Stimulated activated naive CD8-positive, alpha-beta T cell treated with anti-CD3 and anti-CD28 coated beads, Interleukin-15, Interleukin-2, amounts not matched to agents 100 ng/mL and 50 ng/mL, for 24 hours (primary cell): ENCODE results near the gene NTRK2.

ENCODE experiments used
- H3K27ac Mint-ChIP-seq: one replicate; pipeline ENCODE4 v1.8.0; 2021; ENCODE audit warnings: mild to moderate bottlenecking, mixed read lengths
- H3K27me3 Mint-ChIP-seq: one replicate; pipeline ENCODE4 v1.8.0; 2021; ENCODE audit warnings: mixed read lengths
- H3K36me3 Mint-ChIP-seq: one replicate; pipeline ENCODE4 v1.8.0; 2021; ENCODE audit warnings: low read depth, mixed read lengths
- H3K4me1 Mint-ChIP-seq: one replicate; pipeline ENCODE4 v1.8.0; 2021; ENCODE audit warnings: low read depth, mixed read lengths
- H3K4me3 Mint-ChIP-seq: one replicate; pipeline ENCODE4 v1.8.0; 2021; ENCODE audit warnings: mild to moderate bottlenecking, mixed read lengths
- H3K9me3 Mint-ChIP-seq: one replicate; pipeline ENCODE4 v1.8.0; 2021; ENCODE audit warnings: mixed read lengths

The NTRK2 gene

GRCh38 chr9:84796404-84796803 lies 126.9 kb downstream of the NTRK2 start:
- no peak overlapping the region for H3K27ac Mint-ChIP-seq
- H3K4me1 Mint-ChIP-seq, result no peaks in the 10 kb centered on the region
- H3K9me3 Mint-ChIP-seq, result no peaks in the 10 kb centered on the region
- H3K36me3 Mint-ChIP-seq, result no peaks in the 10 kb centered on the region
- no peaks in the 10 kb centered on the region for H3K27me3 Mint-ChIP-seq
- no peak overlapping the region for H3K4me3 Mint-ChIP-seq

GRCh38 chr9:84799251-84799650 lies 129.7 kb downstream of the NTRK2 start:
- no peaks in the 10 kb centered on the region for H3K9me3 Mint-ChIP-seq
- no peaks in the 10 kb centered on the region for H3K36me3 Mint-ChIP-seq
- H3K4me1 Mint-ChIP-seq, result no peaks in the 10 kb centered on the region
- no peaks in the 10 kb centered on the region for H3K27me3 Mint-ChIP-seq
- no peak overlapping the region for H3K27ac Mint-ChIP-seq
- no peak overlapping the region for H3K4me3 Mint-ChIP-seq

GRCh38 chr9:84804951-84805694 lies 135.6 kb downstream of the NTRK2 start:
- no peak overlapping the region for H3K4me3 Mint-ChIP-seq
- no peak overlapping the region for H3K27ac Mint-ChIP-seq
- H3K9me3 Mint-ChIP-seq, result no peaks in the 10 kb centered on the region
- no peaks in the 10 kb centered on the region for H3K27me3 Mint-ChIP-seq
- H3K4me1 Mint-ChIP-seq, result no peaks in the 10 kb centered on the region
- H3K36me3 Mint-ChIP-seq, result no peaks in the 10 kb centered on the region

- no peaks in the 10 kb centered on the region for H3K27me3 Mint-ChIP-seq
- no peaks in the 10 kb centered on the region for H3K4me1 Mint-ChIP-seq
- no peaks in the 10 kb centered on the region for H3K9me3 Mint-ChIP-seq
- no peak overlapping the region for H3K4me3 Mint-ChIP-seq
- no peak overlapping the region for H3K27ac Mint-ChIP-seq
- H3K36me3 Mint-ChIP-seq, result no peaks in the 10 kb centered on the region
Observed at GRCh38 chr9:84807431-84807830, 137.9 kb downstream of the NTRK2 start.

GRCh38 chr9:84807870-84808390 lies 138.4 kb downstream of the NTRK2 start:
- Mint-ChIP-seq H3K4me3 (no peak overlapping the region), H3K27me3 (no peaks in the 10 kb centered on the region), H3K4me1 (no peaks in the 10 kb centered on the region), H3K27ac (no peak overlapping the region), H3K9me3 (no peaks in the 10 kb centered on the region), H3K36me3 (no peaks in the 10 kb centered on the region)

GRCh38 chr9:84808416-84808815 lies 138.9 kb downstream of the NTRK2 start:
- Mint-ChIP-seq H3K9me3 (no peaks in the 10 kb centered on the region), H3K4me3 (no peak overlapping the region), H3K4me1 (no peaks in the 10 kb centered on the region), H3K27ac (no peak overlapping the region), H3K36me3 (no peaks in the 10 kb centered on the region), H3K27me3 (no peaks in the 10 kb centered on the region)

- H3K27me3 Mint-ChIP-seq, result peaks cover 4% of the 10 kb centered on the region
- no peak overlapping the region for H3K4me3 Mint-ChIP-seq
- H3K9me3 Mint-ChIP-seq, result no peaks in the 10 kb centered on the region
Observed at GRCh38 chr9:84811072-84811750, 141.7 kb downstream of the NTRK2 start.

GRCh38 chr9:84811751-84812074 lies 142.2 kb downstream of the NTRK2 start:
- Mint-ChIP-seq H3K27ac (no peak overlapping the region), H3K4me1 (no peaks in the 10 kb centered on the region), H3K9me3 (no peaks in the 10 kb centered on the region), H3K4me3 (no peak overlapping the region), H3K36me3 (no peaks in the 10 kb centered on the region), H3K27me3 (peaks cover 4% of the 10 kb centered on the region)

More at GRCh38 chr9:84811072-84811750, 141.7 kb downstream of the NTRK2 start:
- Mint-ChIP-seq H3K4me1 (no peaks in the 10 kb centered on the region), H3K27ac (no peak overlapping the region), H3K36me3 (no peaks in the 10 kb centered on the region)

GRCh38 chr9:84812355-84812754 lies 142.8 kb downstream of the NTRK2 start:
- H3K27ac Mint-ChIP-seq, result no peak overlapping the region
- H3K9me3 Mint-ChIP-seq, result no peaks in the 10 kb centered on the region
- H3K4me3 Mint-ChIP-seq, result no peak overlapping the region
- H3K36me3 Mint-ChIP-seq, result no peaks in the 10 kb centered on the region
- H3K27me3 Mint-ChIP-seq, result peaks cover 4% of the 10 kb centered on the region
- no peaks in the 10 kb centered on the region for H3K4me1 Mint-ChIP-seq

GRCh38 chr9:84812847-84813246 lies 143.3 kb downstream of the NTRK2 start:
- Mint-ChIP-seq H3K4me3 (no peak overlapping the region), H3K9me3 (no peaks in the 10 kb centered on the region), H3K27ac (no peak overlapping the region), H3K36me3 (no peaks in the 10 kb centered on the region), H3K27me3 (peaks cover 4% of the 10 kb centered on the region), H3K4me1 (no peaks in the 10 kb centered on the region)

GRCh38 chr9:84815554-84815953 lies 146.0 kb downstream of the NTRK2 start:
- Mint-ChIP-seq H3K9me3 (no peaks in the 10 kb centered on the region), H3K4me3 (no peak overlapping the region), H3K4me1 (no peaks in the 10 kb centered on the region), H3K27ac (no peak overlapping the region), H3K27me3 (peaks cover 4% of the 10 kb centered on the region), H3K36me3 (no peaks in the 10 kb centered on the region)

GRCh38 chr9:84817038-84817437 lies 147.5 kb downstream of the NTRK2 start:
- no peak overlapping the region for H3K27ac Mint-ChIP-seq
- peaks cover 8% of the 10 kb centered on the region for H3K27me3 Mint-ChIP-seq
- H3K9me3 Mint-ChIP-seq, result no peaks in the 10 kb centered on the region

GRCh38 chr9:84818791-84819190 lies 149.3 kb downstream of the NTRK2 start:
- Mint-ChIP-seq H3K9me3 (no peaks in the 10 kb centered on the region), H3K36me3 (no peaks in the 10 kb centered on the region), H3K4me3 (no peak overlapping the region), H3K27ac (no peak overlapping the region), H3K27me3 (peaks cover 8% of the 10 kb centered on the region), H3K4me1 (no peaks in the 10 kb centered on the region)

More at GRCh38 chr9:84817038-84817437, 147.5 kb downstream of the NTRK2 start:
- Mint-ChIP-seq H3K36me3 (no peaks in the 10 kb centered on the region), H3K4me1 (no peaks in the 10 kb centered on the region), H3K4me3 (no peak overlapping the region)

GRCh38 chr9:84819491-84819991 lies 150.0 kb downstream of the NTRK2 start:
- no peaks in the 10 kb centered on the region for H3K9me3 Mint-ChIP-seq
- H3K4me3 Mint-ChIP-seq, result no peak overlapping the region

GRCh38 chr9:84821431-84821830 lies 151.9 kb downstream of the NTRK2 start:
- H3K36me3 Mint-ChIP-seq, result no peaks in the 10 kb centered on the region
- peaks cover 4% of the 10 kb centered on the region for H3K27me3 Mint-ChIP-seq
- no peaks in the 10 kb centered on the region for H3K4me1 Mint-ChIP-seq
- H3K27ac Mint-ChIP-seq, result no peak overlapping the region
- no peaks in the 10 kb centered on the region for H3K9me3 Mint-ChIP-seq
- no peak overlapping the region for H3K4me3 Mint-ChIP-seq

More at GRCh38 chr9:84819491-84819991, 150.0 kb downstream of the NTRK2 start:
- Mint-ChIP-seq H3K27ac (no peak overlapping the region), H3K36me3 (no peaks in the 10 kb centered on the region), H3K27me3 (peaks cover 5% of the 10 kb centered on the region), H3K4me1 (no peaks in the 10 kb centered on the region)
